Fibroblast of the aortic adventitia (primary cell): ENCODE results near the gene STK24. TPM values are rescaled to one million over a fixed set of nuclear protein-coding genes. Genes with fewer than 3 reads are reported as not detected.

Source experiments
- DNase-seq: peaks from one replicate; pipeline ENCODE4 v3.0.0-alpha.2; 2010; ENCODE audit warnings: low read depth
- H3K4me3 ChIP-seq: 2 replicates; pipeline ENCODE4 v1.5.1; 2011; ENCODE audit warnings: low read depth, mild to moderate bottlenecking, control low read depth, low read length, moderate library complexity
- CTCF ChIP-seq: IDR thresholded peaks from 2 replicates; pipeline ENCODE4 v1.5.1; 2011; ENCODE audit warnings: mild to moderate bottlenecking, low read length, control low read depth, inconsistent platforms; ENCODE audit not compliant: insufficient read depth
- total RNA-seq: library from RNA; depleted of rRNA; stranded (reverse); fragments of >200 nt; gene quantifications from 2 replicates; pipeline ENCODE4 v1.2.3, GENCODE V29; 2012; ENCODE audit warnings: low replicate concordance

Gene STK24
- total RNA-seq, 1 donor, result 64.0 TPM

GRCh38 chr13:98427331-98427995, 149.4 kb downstream of the STK24 start:
- no peak for TF ChIP-seq CTCF
- DNase-seq, result no peak
- no peak overlapping the region for H3K4me3 ChIP-seq

GRCh38 chr13:98423417-98423816, 153.5 kb downstream of the STK24 start:
- H3K4me3 ChIP-seq, result no peak overlapping the region
- no peak for DNase-seq
- no peak for TF ChIP-seq CTCF

- DNase-seq, result no peak
- no peak for TF ChIP-seq CTCF
- no peak overlapping the region for H3K4me3 ChIP-seq
These were observed 154.9 kb downstream of the STK24 start for GRCh38 chr13:98422046-98422445.

DNA sequence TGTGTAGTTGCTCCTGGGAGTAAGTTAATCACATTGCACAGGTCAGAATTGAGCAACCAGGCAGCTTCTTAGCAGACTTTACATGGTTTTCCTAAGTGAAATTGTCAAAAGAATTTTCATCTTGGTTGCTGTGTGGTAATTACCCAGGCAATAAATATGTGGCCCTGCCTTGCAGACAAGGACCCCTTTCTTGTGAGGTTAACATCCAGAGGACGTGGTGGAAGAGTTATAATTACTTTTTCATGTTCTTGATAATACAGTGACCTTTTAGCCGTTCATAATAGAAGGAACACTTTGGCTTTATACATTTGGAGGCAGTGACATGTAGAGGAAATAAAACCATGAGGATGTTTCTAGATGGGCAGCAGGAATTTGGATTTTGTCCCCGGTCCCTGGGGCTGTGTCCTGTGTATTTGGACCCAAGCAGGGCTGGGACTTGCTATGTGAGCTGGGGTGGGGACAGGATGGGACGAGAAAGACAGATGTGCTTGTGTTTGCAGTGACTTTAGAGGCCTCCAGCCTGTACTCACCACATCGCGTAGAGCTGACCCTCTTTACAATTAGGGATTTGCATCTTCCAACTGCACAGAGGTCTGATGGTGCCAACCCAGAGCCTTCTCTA, 156.2 kb downstream of the STK24 start:
- no peak for TF ChIP-seq CTCF
- no peak overlapping the region for H3K4me3 ChIP-seq
- DNase-seq, result no peak

DNA sequence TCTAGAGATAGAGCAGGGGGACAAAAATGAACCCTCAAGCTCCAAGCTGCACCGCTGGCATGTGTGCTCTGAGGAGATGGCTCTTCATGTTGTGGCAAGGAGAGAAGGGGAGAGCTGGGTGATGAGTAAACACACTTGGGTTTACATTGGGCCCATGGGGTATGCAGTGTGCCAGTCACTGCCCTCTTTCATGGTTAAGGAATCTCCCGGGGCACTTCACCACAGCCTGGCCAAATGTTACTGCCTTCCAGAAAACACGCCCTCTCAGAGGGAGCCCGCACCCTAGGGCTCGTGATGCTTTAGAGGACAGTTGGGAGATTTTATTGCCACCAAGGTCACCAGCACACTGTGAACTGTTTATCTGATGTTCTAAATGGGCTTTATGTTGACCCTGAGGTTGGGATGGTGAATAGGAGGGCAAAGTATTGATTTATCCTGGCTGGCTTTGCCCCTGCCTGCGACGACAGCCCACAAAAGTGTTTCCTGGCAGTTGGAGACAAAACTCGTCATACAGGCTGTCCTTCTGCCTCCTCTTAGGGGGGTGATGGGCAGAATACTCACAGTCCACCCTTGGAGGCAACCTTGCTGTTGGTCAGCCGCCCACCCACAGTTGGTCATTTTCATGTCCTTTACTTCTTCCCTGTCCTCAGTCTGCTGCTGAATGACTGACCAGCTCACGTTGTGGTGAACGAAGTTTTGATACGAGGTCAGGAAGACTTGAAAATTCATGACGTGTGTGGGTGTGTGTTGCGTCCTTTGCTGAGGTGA, 156.9 kb downstream of the STK24 start:
- TF ChIP-seq CTCF, result no peak
- H3K4me3 ChIP-seq, result no peak overlapping the region
- DNase-seq, result no peak

DNA sequence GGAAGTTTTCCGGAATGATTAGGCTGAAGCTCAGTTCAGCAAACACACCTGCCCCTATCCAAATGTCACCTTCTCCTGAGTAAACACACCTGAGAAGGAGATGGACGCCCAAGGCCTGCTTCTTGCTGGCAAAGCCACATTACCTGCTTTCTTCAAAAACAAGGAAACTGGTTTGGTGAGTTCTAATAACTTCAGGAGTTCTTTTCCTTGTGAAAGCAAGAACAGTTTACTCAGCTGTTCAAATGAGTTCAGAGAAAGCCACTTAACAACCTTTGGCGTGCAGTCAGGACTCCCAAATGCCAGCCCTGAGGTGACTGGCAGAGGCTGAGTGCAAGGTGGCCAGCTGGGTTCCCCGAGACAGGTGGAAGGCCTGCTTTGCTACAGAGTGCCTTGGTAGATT, 160.5 kb downstream of the STK24 start:
- no peak for TF ChIP-seq CTCF
- no peak for DNase-seq
- no peak overlapping the region for H3K4me3 ChIP-seq
